Liver (tissue), 9 donors: ENCODE data around the gene FRA10AC1. TPM values are rescaled to one million over a fixed set of nuclear protein-coding genes. Genes with fewer than 3 reads are reported as not detected.

Experiments
- DNase-seq: peaks from one replicate; pipeline ENCODE4 v3.0.0-alpha.2; 2017; ENCODE audit warnings: low spot score
- H3K27ac ChIP-seq, 2 donors: one replicate each; pipeline ENCODE4 v1.7.0; 2013; ENCODE audit warnings: inconsistent platforms in 2 of 2, low read length in 2 of 2, control low read depth in 1 of 2, low read depth in 1 of 2, mild to moderate bottlenecking in 1 of 2
- H3K27me3 ChIP-seq, 4 donors: one replicate each; pipeline versions ENCODE4 v1.6.1 to v1.7.0; 2013; ENCODE audit warnings: low read length in 3 of 4, inconsistent platforms in 1 of 4, mild to moderate bottlenecking in 1 of 4, moderate library complexity in 1 of 4; ENCODE audit not compliant: control insufficient read depth in 4 of 4, insufficient read depth in 4 of 4
- H3K36me3 ChIP-seq, 4 donors: one replicate each; pipeline versions ENCODE4 v1.6.1 to v1.7.0; 2013; ENCODE audit warnings: low read length in 3 of 4, mild to moderate bottlenecking in 3 of 4, low read depth in 1 of 4, moderate library complexity in 1 of 4; ENCODE audit not compliant: control insufficient read depth in 4 of 4, insufficient read depth in 3 of 4
- H3K4me1 ChIP-seq, 4 donors: one replicate each; pipeline versions ENCODE4 v1.6.1 to v1.7.0; 2013; ENCODE audit warnings: low read length in 3 of 4, mild to moderate bottlenecking in 3 of 4, moderate library complexity in 1 of 4; ENCODE audit not compliant: control insufficient read depth in 4 of 4, insufficient read depth in 4 of 4
- H3K4me3 ChIP-seq, 3 donors: one replicate each; pipeline versions ENCODE4 v1.6.1 to v1.7.0; 2013; ENCODE audit warnings: low read length in 3 of 3, control low read depth in 1 of 3, low read depth in 1 of 3, mild to moderate bottlenecking in 1 of 3
- H3K9ac ChIP-seq, 2 donors: one replicate each; pipeline ENCODE4 v1.7.0; 2013; ENCODE audit warnings: low read length in 2 of 2, mild to moderate bottlenecking in 2 of 2, moderate library complexity in 2 of 2, control low read depth in 1 of 2, low read depth in 1 of 2
- H3K9me3 ChIP-seq, 4 donors: one replicate each; pipeline versions ENCODE4 v1.6.1 to v1.7.0; 2013; ENCODE audit warnings: low read length in 3 of 4; ENCODE audit not compliant: control insufficient read depth in 4 of 4
- ATF3 ChIP-seq: IDR thresholded peaks from 2 replicates; pipeline ENCODE4 v1.6.1; 2016; ENCODE audit warnings: antibody characterized with exemption
- CTCF ChIP-seq: fragments of 150-350 bp; IDR thresholded peaks from 2 replicates; pipeline ENCODE4 v1.5.1; 2017; ENCODE audit warnings: improper control_type of control experiment, low read depth, low read length; ENCODE audit not compliant: missing input control
- EGR1 ChIP-seq, 2 donors: IDR thresholded peaks; 2 replicates each; pipeline ENCODE4 v1.6.1; 2016 to 2018; ENCODE audit warnings: antibody characterized with exemption in 2 of 2, low read depth in 2 of 2
- FOXA1 ChIP-seq: IDR thresholded peaks from 2 replicates; pipeline ENCODE4 v1.6.1; 2016; ENCODE audit warnings: antibody characterized with exemption
- FOXA2 ChIP-seq: IDR thresholded peaks from 2 replicates; pipeline ENCODE4 v1.6.1; 2016; ENCODE audit warnings: antibody characterized with exemption
- GABPA ChIP-seq, 2 donors: IDR thresholded peaks in 1 of 2; conservative IDR thresholded peaks in 1 of 2; 2 replicates each; pipeline ENCODE4 v1.6.1; 2016; ENCODE audit warnings: antibody characterized with exemption in 2 of 2, mild to moderate bottlenecking in 1 of 2, moderate library complexity in 1 of 2
- HNF4A ChIP-seq, 2 donors: conservative IDR thresholded peaks; 2 replicates each; pipeline ENCODE4 v1.6.1; 2016; ENCODE audit warnings: antibody characterized with exemption in 2 of 2, mild to moderate bottlenecking in 2 of 2
- HNF4G ChIP-seq: IDR thresholded peaks from 2 replicates; pipeline ENCODE4 v1.6.1; 2016; ENCODE audit warnings: antibody characterized with exemption
- JUND ChIP-seq, 2 donors: IDR thresholded peaks; 2 replicates each; pipeline ENCODE4 v1.6.1; 2016; ENCODE audit warnings: antibody characterized with exemption in 2 of 2
- MAX ChIP-seq: IDR thresholded peaks from 2 replicates; pipeline ENCODE4 v1.6.1; 2016; ENCODE audit warnings: antibody characterized with exemption
- NR2F2 ChIP-seq: IDR thresholded peaks from 2 replicates; pipeline ENCODE4 v1.6.1; 2016; ENCODE audit warnings: antibody characterized with exemption
- RAD21 ChIP-seq, 2 donors: IDR thresholded peaks; 2 replicates each; pipeline ENCODE4 v1.6.1; 2016; ENCODE audit warnings: antibody characterized with exemption in 2 of 2, mild to moderate bottlenecking in 2 of 2
- REST ChIP-seq: IDR thresholded peaks from 2 replicates; pipeline ENCODE4 v1.6.1; 2016; ENCODE audit warnings: antibody characterized with exemption, mild to moderate bottlenecking
- RXRA ChIP-seq, 2 donors: IDR thresholded peaks; 2 replicates each; pipeline ENCODE4 v1.6.1; 2017 to 2018; ENCODE audit warnings: antibody characterized with exemption in 2 of 2, mild to moderate bottlenecking in 1 of 2
- SP1 ChIP-seq: IDR thresholded peaks from 2 replicates; pipeline ENCODE4 v1.6.1; 2018; ENCODE audit warnings: antibody characterized with exemption, mild to moderate bottlenecking
- TAF1 ChIP-seq: conservative IDR thresholded peaks from 2 replicates; pipeline ENCODE4 v1.6.1; 2016; ENCODE audit warnings: antibody characterized with exemption, mild to moderate bottlenecking
- YY1 ChIP-seq: IDR thresholded peaks from 2 replicates; pipeline ENCODE4 v1.6.1; 2016; ENCODE audit warnings: antibody characterized with exemption, mild to moderate bottlenecking
- ZBTB33 ChIP-seq: IDR thresholded peaks from 2 replicates; pipeline ENCODE4 v1.6.1; 2016; ENCODE audit warnings: antibody characterized with exemption
- WGBS: extraction: QIAGEN DNeasy Blood & Tissue Kit; methylation state at CpG from one replicate; pipeline ENCODE4 v1.1.7; 2013; 5-methylcytosine and 5-hydroxymethylcytosine counted together
- polyA plus RNA-seq, 2 donors: library from polyadenylated mRNA; stranded (reverse) in 1 of 2; unstranded in 1 of 2; fragments of 200-250 nt in 1 of 2; fragments of >200 nt in 1 of 2; fragmentation: Nextera tagmentation in 1 of 2; extraction: Ambion mirVana in 1 of 2; gene quantifications; one replicate each; pipeline versions ENCODE4 v1.2.1 to v1.2.3, GENCODE V29; 2013 to 2015
- total RNA-seq, 2 donors: library from RNA; depleted of rRNA; stranded (reverse); fragments of >200 nt; gene quantifications; one replicate each; pipeline ENCODE4 v1.2.3, GENCODE V29; 2014
- donor health status: healthy.
- donor health status: healthy.
- donor health status: healthy.
- donor health status: healthy.
- donor health status: healthy.

The FRA10AC1 gene
- total and polyA plus RNA-seq, 4 donors: 2.5 to 19.2 (median 5.8) TPM

- Histone ChIP-seq H3K36me3 (no peaks in the 10 kb centered on the region), H3K9ac (no peak overlapping the region), H3K27ac (no peak overlapping the region), H3K27me3 (no peaks in the 10 kb centered on the region), H3K4me1 (peaks cover 0 to 5% (median 0%) of the 10 kb centered on the region in 4 donors), H3K9me3 (no peaks in the 10 kb centered on the region), H3K4me3 (no peak overlapping the region)
- no peak for DNase-seq
- WGBS: 80% methylated on average over 3 of the region's 3 CpGs
- TF ChIP-seq JUND (IDR thresholded peaks at IDR 0.05): no peak
- no peak for TF ChIP-seq RXRA (IDR thresholded peaks at IDR 0.05)
- TF ChIP-seq ZBTB33: no peak
- no peak for TF ChIP-seq REST
- no peak for TF ChIP-seq ATF3
- TF ChIP-seq FOXA1: no peak
- no peak for TF ChIP-seq TAF1
- TF ChIP-seq CTCF: no peak
- TF ChIP-seq SP1: no peak
- TF ChIP-seq RAD21 (IDR thresholded peaks at IDR 0.05): no peak
- no peak for TF ChIP-seq MAX
- no peak for TF ChIP-seq EGR1 (IDR thresholded peaks at IDR 0.05; ENCODE audit: low read depth in 2 of 2)
- no peak for TF ChIP-seq NR2F2
- TF ChIP-seq GABPA (IDR thresholded peaks at IDR 0.05 in 1 of 2, conservative IDR thresholded peaks at IDR 0.05 in 1 of 2): no peak
These were observed 39.0 kb upstream of the FRA10AC1 start for GRCh38 chr10:93741367-93741766.

GRCh38 chr10:93726024-93726423 lies 23.6 kb upstream of the FRA10AC1 start:
- no peak overlapping the region for H3K27ac ChIP-seq
- H3K36me3 ChIP-seq: no peaks in the 10 kb centered on the region
- no peaks in the 10 kb centered on the region for H3K4me1 ChIP-seq
- H3K9me3 ChIP-seq: no peaks in the 10 kb centered on the region
- WGBS: 63% methylated on average over 1 of the region's 1 CpG
- peaks cover 0 to 3% (median 2%) of the 10 kb centered on the region in 4 donors for H3K27me3 ChIP-seq
- DNase-seq: no peak
- no peak overlapping the region for H3K4me3 ChIP-seq
- no peak overlapping the region for H3K9ac ChIP-seq
- no peak for TF ChIP-seq YY1
- no peak for TF ChIP-seq RAD21 (IDR thresholded peaks at IDR 0.05)
- TF ChIP-seq FOXA2: no peak
- TF ChIP-seq GABPA (IDR thresholded peaks at IDR 0.05 in 1 of 2, conservative IDR thresholded peaks at IDR 0.05 in 1 of 2): no peak
- no peak for TF ChIP-seq REST
- TF ChIP-seq ZBTB33: no peak
- no peak for TF ChIP-seq JUND (IDR thresholded peaks at IDR 0.05)
- no peak for TF ChIP-seq TAF1
- no peak for TF ChIP-seq HNF4G
- TF ChIP-seq HNF4A (conservative IDR thresholded peaks at IDR 0.05): no peak
